Endothelial cell of umbilical vein (primary cell): ENCODE data around the gene XPNPEP2. TPM values are rescaled to one million over a fixed set of nuclear protein-coding genes. Genes with fewer than 3 reads are reported as not detected.

ENCODE experiments used
- BruUV-seq: library from RNA; stranded (reverse); fragments of 400-500 nt; replicated peaks from 2 replicates; lab custom pipeline; 2021; lab: Mats Ljungman, UMichigan
- CTCF ChIA-PET: fragments of 300-600, 350-600 bp; sonication (Branson Sonifier 250); formaldehyde crosslinking; loops from one replicate; lab custom pipeline; 2021; ENCODE audit warnings: antibody characterized with exemption, inconsistent platforms; lab: Charles Lee
- POLR2A ChIA-PET: fragments of 300-600, 350-600 bp; sonication (Branson Sonifier 250); formaldehyde crosslinking; loops from one replicate; lab custom pipeline; 2021; ENCODE audit warnings: antibody characterized with exemption, inconsistent platforms; lab: Charles Lee
- DNase-seq: peaks from one replicate; pipeline ENCODE4 v3.0.0-alpha.2; 2011; ENCODE audit warnings: low read depth, low spot score
- FAIRE-seq: peaks from 2 replicates; lab custom pipeline; 2011; peaks lifted over from hg19 to GRCh38; lab: Jason Lieb, UNC
- H2AFZ ChIP-seq: 2 replicates; pipeline ENCODE4 v1.6.0; 2012; ENCODE audit warnings: low read depth, low read length, control low read depth, inconsistent platforms
- H3K27ac ChIP-seq: 2 replicates; pipeline ENCODE4 v1.5.1; 2011; ENCODE audit warnings: low read depth, mild to moderate bottlenecking, control low read depth, low read length, moderate library complexity; ENCODE audit not compliant: insufficient read depth
- H3K27me3 ChIP-seq, 2 experiments: 2 replicates each; pipeline versions ENCODE4 v1.6.0 to v1.6.1; 2011; ENCODE audit warnings: low read length in 2 of 2, mixed read lengths in 1 of 2; ENCODE audit not compliant: control insufficient read depth in 2 of 2, insufficient read depth in 2 of 2
- H3K36me3 ChIP-seq, 2 experiments: 2 replicates in 1 of 2; 3 replicates in 1 of 2; pipeline ENCODE4 v1.5.1; 2011; ENCODE audit warnings: low read length in 2 of 2, mild to moderate bottlenecking in 1 of 2, moderate library complexity in 1 of 2; ENCODE audit not compliant: control insufficient read depth in 2 of 2, insufficient read depth in 2 of 2; ENCODE audit errors: extremely low read depth in 1 of 2
- H3K4me1 ChIP-seq: 3 replicates; pipeline ENCODE4 v1.5.1; 2011; ENCODE audit warnings: mild to moderate bottlenecking, low read length; ENCODE audit not compliant: control insufficient read depth, insufficient read depth; ENCODE audit errors: extremely low read depth
- H3K4me2 ChIP-seq: 2 replicates; pipeline ENCODE4 v1.6.1; 2011; ENCODE audit warnings: low read length, control low read depth, mixed read lengths; ENCODE audit not compliant: insufficient read depth
- H3K4me3 ChIP-seq, 3 experiments: fragments of 200-600 bp in 1 of 3; sonication (generic), shearing (Covaris generic) in 1 of 3; replicated peaks in 1 of 3; 2 replicates each; pipeline ENCODE4 v1.5.1; 2011 to 2016; ENCODE audit warnings: control low read depth in 3 of 3, low read length in 3 of 3, mild to moderate bottlenecking in 2 of 3, inconsistent platforms in 1 of 3, low read depth in 1 of 3, moderate library complexity in 1 of 3; ENCODE audit not compliant: insufficient read depth in 1 of 3
- H3K79me2 ChIP-seq: 2 replicates; pipeline ENCODE4 v1.6.0; 2012; ENCODE audit warnings: low read length, inconsistent platforms; ENCODE audit not compliant: control insufficient read depth, insufficient read depth
- H3K9ac ChIP-seq: replicated peaks from 2 replicates; pipeline ENCODE3; 2011; ENCODE audit warnings: low read length, control low read depth; ENCODE audit not compliant: insufficient read depth; ENCODE audit errors: extremely low read depth
- H3K9me1 ChIP-seq: replicated peaks from 3 replicates; pipeline ENCODE4 v1.6.0; 2011; ENCODE audit warnings: mild to moderate bottlenecking, low read length; ENCODE audit not compliant: control insufficient read depth, insufficient read depth; ENCODE audit errors: extremely low read depth
- H3K9me3 ChIP-seq: replicated peaks from 2 replicates; pipeline ENCODE4 v1.5.1; 2012; ENCODE audit warnings: low read length, inconsistent platforms; ENCODE audit not compliant: control insufficient read depth, insufficient read depth
- H4K20me1 ChIP-seq: replicated peaks from 2 replicates; pipeline ENCODE3; 2011; ENCODE audit warnings: mild to moderate bottlenecking, low read length; ENCODE audit not compliant: control insufficient read depth, insufficient read depth; ENCODE audit errors: extremely low read depth
- EZH2 ChIP-seq: IDR thresholded peaks from 2 replicates; pipeline ENCODE4 v1.6.1; 2012; ENCODE audit warnings: borderline replicate concordance, low read depth, mild to moderate bottlenecking, moderate library complexity, low read length, inconsistent platforms; ENCODE audit not compliant: severe bottlenecking
- FOS ChIP-seq: IDR thresholded peaks from 2 replicates; pipeline ENCODE4 v1.6.1; 2011; ENCODE audit warnings: mild to moderate bottlenecking, low read length, moderate library complexity, borderline replicate concordance; ENCODE audit not compliant: insufficient read depth
- GATA2 ChIP-seq: IDR thresholded peaks from 2 replicates; pipeline ENCODE4 v1.7.0; 2011; ENCODE audit warnings: low read depth, mild to moderate bottlenecking, moderate library complexity, mixed read lengths, low read length; ENCODE audit not compliant: insufficient read length, insufficient read depth
- JUN ChIP-seq: IDR thresholded peaks from 2 replicates; pipeline ENCODE4 v1.6.1; 2011; ENCODE audit warnings: borderline replicate concordance, low read depth; ENCODE audit not compliant: insufficient read length, insufficient read depth
- MYC ChIP-seq: IDR thresholded peaks from one replicate; pipeline ENCODE4 v1.6.1; 2011; ENCODE audit warnings: mild to moderate bottlenecking, low read depth, low read length
- POLR2A ChIP-seq: IDR thresholded peaks from 2 replicates; pipeline ENCODE4 v1.6.1; 2012; ENCODE audit warnings: low read depth, mild to moderate bottlenecking, control low read depth, low read length
- POLR2AphosphoS5 ChIP-seq: IDR thresholded peaks from 2 replicates; pipeline ENCODE4 v1.6.1; 2012; ENCODE audit warnings: low read depth, mild to moderate bottlenecking, control low read depth, low read length, moderate library complexity; ENCODE audit not compliant: insufficient read depth
- dilution Hi-C: fragments of 300-500 bp; cut with MboI; formaldehyde crosslinking; loops from one replicate; pipeline ENCODE4 v1.15.0; 2019; ENCODE audit warnings: low sequenced_read_pairs; ENCODE audit not compliant: extremely low pct_ligation_motif_present
- intact Hi-C: fragments of 100-400 bp; cut with micrococcal nuclease; formaldehyde crosslinking; loops from one replicate; pipeline ENCODE4 v1.10.0; 2022
- polyA plus RNA-seq, 4 experiments: library from polyadenylated mRNA; depleted of rRNA in 3 of 4; stranded (reverse) in 3 of 4; unstranded in 1 of 4; fragments of >200 nt; gene quantifications; 2 replicates each; pipeline versions ENCODE4 v1.2.1 to v1.2.3, GENCODE V29; 2011 to 2012; ENCODE audit warnings: missing spikeins in 1 of 4
- total RNA-seq: library from RNA; stranded (reverse); gene quantifications from 2 replicates; pipeline ENCODE4 v1.2.3, GENCODE V29; 2021
- TF ChIP-seq, protein P1 (sequence below), 2 donors: IDR thresholded peaks; 1 replicate in 1 of 2; 2 replicates in 1 of 2; pipeline ENCODE4 v1.5.1; 2011; ENCODE audit warnings: low read length in 2 of 2, mild to moderate bottlenecking in 2 of 2, moderate library complexity in 2 of 2, control low read depth in 1 of 2, inconsistent platforms in 1 of 2, low read depth in 1 of 2; ENCODE audit not compliant: insufficient read depth in 1 of 2; ENCODE audit errors: extremely low read depth in 1 of 2
- TF ChIP-seq, protein P2 (sequence below): IDR thresholded peaks from 2 replicates; pipeline ENCODE4 v1.6.1; 2011; ENCODE audit not compliant: insufficient read depth, insufficient read length

XPNPEP2 gene
- total and polyA plus RNA-seq, 2 donors (not counting 3 experiments of a cell fraction or from before 2014, with no cell fraction given) = 0.04 TPM; not detected in 1

- TF ChIP-seq POLR2AphosphoS5 (no peak), JUN (no peak), POLR2A (no peak), FOS (no peak), EZH2 (no peak), MYC (no peak), GATA2 (no peak)
- TF ChIP-seq, protein P1, sequence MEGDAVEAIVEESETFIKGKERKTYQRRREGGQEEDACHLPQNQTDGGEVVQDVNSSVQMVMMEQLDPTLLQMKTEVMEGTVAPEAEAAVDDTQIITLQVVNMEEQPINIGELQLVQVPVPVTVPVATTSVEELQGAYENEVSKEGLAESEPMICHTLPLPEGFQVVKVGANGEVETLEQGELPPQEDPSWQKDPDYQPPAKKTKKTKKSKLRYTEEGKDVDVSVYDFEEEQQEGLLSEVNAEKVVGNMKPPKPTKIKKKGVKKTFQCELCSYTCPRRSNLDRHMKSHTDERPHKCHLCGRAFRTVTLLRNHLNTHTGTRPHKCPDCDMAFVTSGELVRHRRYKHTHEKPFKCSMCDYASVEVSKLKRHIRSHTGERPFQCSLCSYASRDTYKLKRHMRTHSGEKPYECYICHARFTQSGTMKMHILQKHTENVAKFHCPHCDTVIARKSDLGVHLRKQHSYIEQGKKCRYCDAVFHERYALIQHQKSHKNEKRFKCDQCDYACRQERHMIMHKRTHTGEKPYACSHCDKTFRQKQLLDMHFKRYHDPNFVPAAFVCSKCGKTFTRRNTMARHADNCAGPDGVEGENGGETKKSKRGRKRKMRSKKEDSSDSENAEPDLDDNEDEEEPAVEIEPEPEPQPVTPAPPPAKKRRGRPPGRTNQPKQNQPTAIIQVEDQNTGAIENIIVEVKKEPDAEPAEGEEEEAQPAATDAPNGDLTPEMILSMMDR (IDR thresholded peaks at IDR 0.05; ENCODE audit: extremely low read depth in 1 of 2, insufficient read depth in 1 of 2, low read depth in 1 of 2, low read length in 2 of 2) = no peak
- TF ChIP-seq, protein P2, sequence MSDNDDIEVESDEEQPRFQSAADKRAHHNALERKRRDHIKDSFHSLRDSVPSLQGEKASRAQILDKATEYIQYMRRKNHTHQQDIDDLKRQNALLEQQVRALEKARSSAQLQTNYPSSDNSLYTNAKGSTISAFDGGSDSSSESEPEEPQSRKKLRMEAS = no peak
- DNase-seq = no peak
- no peak overlapping the region for H3K4me3 ChIP-seq
- H4K20me1 ChIP-seq = no peaks in the 10 kb centered on the region
- no peaks in the 10 kb centered on the region for H3K9me3 ChIP-seq
- CTCF ChIA-PET = interaction anchor here (1.0 kb wide), 1 partner anchor 55 kb away, joined by 4 read pairs; no protein-coding TSS in a partner anchor
- H3K79me2 ChIP-seq = no peaks in the 10 kb centered on the region
- H3K27ac ChIP-seq = no peak overlapping the region
- intact Hi-C loops = no loop called here
- H2AFZ ChIP-seq = no peak overlapping the region
- no peaks in the 10 kb centered on the region for H3K9me1 ChIP-seq
- FAIRE-seq = no peak
- POLR2A ChIA-PET = no interaction called here
- no TSS peak for BruUV-seq
- dilution Hi-C loops = no loop called here
- H3K9ac ChIP-seq = no peak overlapping the region
- no peak overlapping the region for H3K4me2 ChIP-seq
- no peaks in the 10 kb centered on the region for H3K36me3 ChIP-seq
- no peaks in the 10 kb centered on the region for H3K27me3 ChIP-seq
- peaks cover 14% of the 10 kb centered on the region for H3K4me1 ChIP-seq
These were observed 42.4 kb downstream of the XPNPEP2 start for GRCh38 chrX:129781134-129781672.
